HCT116 (cell line): ENCODE measurements around the gene OOSP2. TPM values are rescaled to one million over a fixed set of nuclear protein-coding genes. Genes with fewer than 3 reads are reported as not detected.
"Not testable (repeated sequence)": the region's sequence is repeated elsewhere in the genome, so short reads cannot be mapped to it uniquely, and the experiment has no call there.

Source experiments
- ATAC-seq: fragments of 200-7000 bp; cut with Tn5 transposase; 2 replicates; pipeline ENCODE4 v1.9.1; 2020; ENCODE audit warnings: mild to moderate bottlenecking, moderate library complexity
- BruUV-seq: library from RNA; stranded (reverse); fragments of 400-500 nt; replicated peaks from 2 replicates; lab custom pipeline; 2021; lab: Mats Ljungman, UMichigan
- CTCF ChIA-PET: fragments of 300-600 bp; sonication (Branson Sonifier 250); formaldehyde crosslinking; loops from one replicate; lab custom pipeline; 2021; ENCODE audit warnings: antibody characterized with exemption; lab: Charles Lee
- POLR2A ChIA-PET: fragments of 300-600, 350-600 bp; sonication (Branson Sonifier 250); formaldehyde crosslinking; loops from one replicate; lab custom pipeline; 2021; ENCODE audit warnings: antibody characterized with exemption; lab: Charles Lee
- RAD21 ChIA-PET, 2 experiments: fragments of 300-600 bp; sonication (Branson Sonifier 250); formaldehyde crosslinking; loops; one replicate each; lab custom pipeline; 2023; ENCODE audit warnings: low total read pairs in 2 of 2; ENCODE audit not compliant: uncharacterized antibody in 2 of 2, unreplicated experiment in 2 of 2, low non-redundant PET in 1 of 2; lab: Charles Lee
- DNase-seq: peaks from one replicate; pipeline ENCODE4 v3.0.0-alpha.2; 2010; ENCODE audit warnings: low read depth, low spot score
- H2AFZ ChIP-seq: fragments of 200-600 bp; shearing (Covaris generic), sonication (generic); 2 replicates; pipeline ENCODE4 v1.6.1; 2017; ENCODE audit warnings: low read depth, mixed run types, mixed read lengths, antibody characterized with exemption, low read length; ENCODE audit not compliant: poor library complexity, severe bottlenecking
- H3K27ac ChIP-seq: 2 replicates; pipeline ENCODE4 v1.5.1; 2012; ENCODE audit warnings: low read depth, low read length
- H3K27me3 ChIP-seq: fragments of 200-600 bp; sonication (generic); 2 replicates; pipeline ENCODE4 v1.6.1; 2016; ENCODE audit warnings: mixed run types, low read length, mixed read lengths; ENCODE audit not compliant: insufficient read depth
- H3K36me3 ChIP-seq, 2 experiments: fragments of 200-500 bp in 1 of 2; fragments of 200-600 bp in 1 of 2; sonication (Bioruptor generic) in 1 of 2; sonication (generic) in 1 of 2; 2 replicates each; pipeline versions ENCODE4 v1.5.1 to v1.6.1; 2014 to 2016; ENCODE audit warnings: low read length in 2 of 2, inconsistent platforms in 1 of 2, mixed read lengths in 1 of 2, mixed run types in 1 of 2; ENCODE audit not compliant: insufficient read depth in 2 of 2, control insufficient read depth in 1 of 2
- H3K4me1 ChIP-seq, 2 experiments: fragments of 200-600 bp in 1 of 2; sonication (generic) in 1 of 2; 2 replicates each; pipeline versions ENCODE4 v1.5.1 to v1.6.1; 2012 to 2017; ENCODE audit warnings: low read length in 2 of 2, inconsistent platforms in 1 of 2, mild to moderate bottlenecking in 1 of 2, mixed read lengths in 1 of 2, mixed run types in 1 of 2, moderate library complexity in 1 of 2; ENCODE audit not compliant: insufficient read depth in 2 of 2, control insufficient read depth in 1 of 2
- H3K4me2 ChIP-seq: fragments of 200-600 bp; sonication (generic); 2 replicates; pipeline ENCODE4 v1.6.1; 2017; ENCODE audit warnings: mixed run types, low read length, mixed read lengths
- H3K4me3 ChIP-seq, 2 experiments: fragments of 200-600 bp in 1 of 2; sonication (generic) in 1 of 2; replicated peaks in 1 of 2; 2 replicates each; pipeline ENCODE4 v1.5.1; 2011 to 2016; ENCODE audit warnings: low read length in 2 of 2, control low read depth in 1 of 2, low read depth in 1 of 2, mild to moderate bottlenecking in 1 of 2, mixed read lengths in 1 of 2, mixed run types in 1 of 2
- H3K79me2 ChIP-seq: fragments of 200-600 bp; sonication (generic); 2 replicates; pipeline ENCODE4 v1.6.1; 2017; ENCODE audit warnings: mild to moderate bottlenecking, mixed run types, low read length, moderate library complexity, mixed read lengths; ENCODE audit not compliant: insufficient read depth
- H3K9ac ChIP-seq: fragments of 200-600 bp; sonication (generic); 2 replicates; pipeline ENCODE4 v1.6.1; 2016; ENCODE audit warnings: low read length, mixed read lengths
- H3K9me2 ChIP-seq: fragments of 200-600 bp; sonication (generic), shearing (Covaris generic); 2 replicates; pipeline ENCODE4 v1.6.1; 2017; ENCODE audit warnings: mixed run types, mild to moderate bottlenecking, moderate library complexity; ENCODE audit not compliant: insufficient read depth
- H3K9me3 ChIP-seq, 2 experiments: fragments of 200-500 bp in 1 of 2; fragments of 200-600 bp in 1 of 2; sonication (Bioruptor generic) in 1 of 2; sonication (generic) in 1 of 2; 2 replicates each; pipeline ENCODE4 v1.6.1; 2014 to 2017; ENCODE audit warnings: low read length in 2 of 2, mixed read lengths in 2 of 2, inconsistent platforms in 1 of 2, low read depth in 1 of 2, mild to moderate bottlenecking in 1 of 2, mixed run types in 1 of 2, moderate library complexity in 1 of 2; ENCODE audit not compliant: control insufficient read depth in 1 of 2, insufficient read depth in 1 of 2
- H4K20me1 ChIP-seq: fragments of 200-600 bp; sonication (generic), shearing (Covaris generic); 2 replicates; pipeline ENCODE4 v1.6.1; 2017; ENCODE audit warnings: mixed run types, mild to moderate bottlenecking, moderate library complexity; ENCODE audit not compliant: insufficient read depth
- CEBPB ChIP-seq: IDR thresholded peaks from 2 replicates; pipeline ENCODE4 v1.6.1; 2012; ENCODE audit warnings: low read depth
- EGR1 ChIP-seq: IDR thresholded peaks from 2 replicates; pipeline ENCODE4 v1.6.1; 2012; ENCODE audit warnings: low read depth
- ELF1 ChIP-seq: IDR thresholded peaks from 2 replicates; pipeline ENCODE4 v1.6.1; 2012; ENCODE audit warnings: low read depth, borderline replicate concordance
- EZH2 ChIP-seq: fragments of 200-600 bp; sonication (generic); IDR thresholded peaks from 2 replicates; pipeline ENCODE4 v1.6.1; 2017; ENCODE audit warnings: antibody characterized with exemption, mixed run types
- JUND ChIP-seq: IDR thresholded peaks from 2 replicates; pipeline ENCODE4 v1.6.1; 2012
- POLR2AphosphoS5 ChIP-seq: IDR thresholded peaks from 2 replicates; pipeline ENCODE4 v1.6.1; 2011; ENCODE audit warnings: mild to moderate bottlenecking, low read depth, low read length, moderate library complexity
- SIN3A ChIP-seq: IDR thresholded peaks from 2 replicates; pipeline ENCODE4 v1.6.1; 2012; ENCODE audit warnings: low read depth
- SP1 ChIP-seq: IDR thresholded peaks from 2 replicates; pipeline ENCODE4 v1.6.1; 2012; ENCODE audit warnings: low read depth
- SRF ChIP-seq: IDR thresholded peaks from 2 replicates; pipeline ENCODE4 v1.6.1; 2012; ENCODE audit warnings: low read depth
- YY1 ChIP-seq: IDR thresholded peaks from 2 replicates; pipeline ENCODE4 v1.6.1; 2011; ENCODE audit warnings: low read length, low read depth, moderate library complexity, mild to moderate bottlenecking; ENCODE audit not compliant: insufficient replicate concordance; ENCODE audit errors: extremely low read depth
- ZFX ChIP-seq: fragments of 450-650 bp; IDR thresholded peaks from 2 replicates; pipeline ENCODE4 v1.6.1; 2017
- ZNF274 ChIP-seq: fragments of 200-500 bp; sonication (Bioruptor generic); IDR thresholded peaks from 2 replicates; pipeline ENCODE4 v1.6.1; 2014; ENCODE audit warnings: mild to moderate bottlenecking, low read depth, low read length, inconsistent platforms
- intact Hi-C: fragments of 100-400 bp; cut with micrococcal nuclease; formaldehyde crosslinking; loops from 2 replicates; pipeline ENCODE4 v1.10.0; 2022
- total RNA-seq: library from RNA; stranded (reverse); gene quantifications from one replicate; pipeline ENCODE4 v1.2.1, GENCODE V29; 2021; ENCODE audit not compliant: unreplicated experiment
- TF ChIP-seq, protein P1 (sequence below): IDR thresholded peaks from 2 replicates; pipeline ENCODE4 v1.6.1; 2012
- TF ChIP-seq, protein P2 (sequence below), 3 experiments: fragments of 200-600 bp in 1 of 3; sonication (generic) in 1 of 3; IDR thresholded peaks in 2 of 3; conservative IDR thresholded peaks in 1 of 3; 2 replicates each; pipeline ENCODE4 v1.5.1; 2012 to 2017; ENCODE audit warnings: low read depth in 2 of 3, low read length in 2 of 3, antibody characterized with exemption in 1 of 3, borderline replicate concordance in 1 of 3, control low read depth in 1 of 3, mild to moderate bottlenecking in 1 of 3, mixed read lengths in 1 of 3, mixed run types in 1 of 3, moderate library complexity in 1 of 3; ENCODE audit not compliant: insufficient read depth in 1 of 3
- TF ChIP-seq, protein P3 (sequence below): IDR thresholded peaks from 2 replicates; pipeline ENCODE4 v1.6.1; 2012

OOSP2 gene
- total RNA-seq, 1 experiment from 2014 or later = not detected

DNA sequence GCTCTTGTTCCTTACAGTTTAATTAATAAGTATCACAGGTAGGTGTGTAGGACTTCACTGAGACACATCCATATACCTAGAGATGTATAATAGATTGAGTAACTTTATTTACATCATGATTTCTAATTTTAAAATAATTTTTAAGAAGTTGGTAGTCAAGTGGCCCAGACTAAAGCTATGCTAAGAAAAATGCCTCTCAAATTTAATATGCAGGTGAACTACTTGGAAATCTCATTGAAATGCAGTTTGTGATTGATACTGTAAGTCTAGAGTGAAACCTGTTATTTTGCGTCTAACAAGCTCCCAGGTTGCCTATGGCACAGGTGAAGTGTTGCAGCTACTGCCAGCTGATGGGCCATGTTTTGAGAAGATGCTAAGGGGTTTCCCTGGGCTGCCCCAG is 23.3 kb upstream of the OOSP2 start, which contains the start of gene OOSP4B:
Gene OOSP4B, plus strand, starts transcription at position 301 of the 400 bp plus-strand sequence.
- no peak within 1 kb of the TSS for H3K4me3 ChIP-seq
- no peak for DNase-seq
- BruUV-seq = no TSS peak
- H2AFZ ChIP-seq = no peak within 1 kb of the TSS
- H3K9ac ChIP-seq = no peak within 1 kb of the TSS
- ChIA-PET POLR2A (no interaction called here), RAD21 (no interaction called here), CTCF (no interaction called here)
- H3K4me1 ChIP-seq = no peaks in the 10 kb centered on the region
- no peaks in the 10 kb centered on the region for H3K79me2 ChIP-seq
- no peak within 1 kb of the TSS for H3K27ac ChIP-seq
- no peaks in the 10 kb centered on the region for H3K27me3 ChIP-seq
- TF ChIP-seq JUND (no peak), CEBPB (no peak), SP1 (no peak), POLR2AphosphoS5 (no peak), ZFX (no peak)
- no peaks in the 10 kb centered on the region for H3K9me2 ChIP-seq
- H3K4me2 ChIP-seq = no peak within 1 kb of the TSS
- H3K9me3 ChIP-seq = no peaks in the 10 kb centered on the region
- no peaks in the 10 kb centered on the region for H3K36me3 ChIP-seq
- H4K20me1 ChIP-seq = no peaks in the 10 kb centered on the region
- intact Hi-C loops = no loop called here
- ATAC-seq = no peak

DNA sequence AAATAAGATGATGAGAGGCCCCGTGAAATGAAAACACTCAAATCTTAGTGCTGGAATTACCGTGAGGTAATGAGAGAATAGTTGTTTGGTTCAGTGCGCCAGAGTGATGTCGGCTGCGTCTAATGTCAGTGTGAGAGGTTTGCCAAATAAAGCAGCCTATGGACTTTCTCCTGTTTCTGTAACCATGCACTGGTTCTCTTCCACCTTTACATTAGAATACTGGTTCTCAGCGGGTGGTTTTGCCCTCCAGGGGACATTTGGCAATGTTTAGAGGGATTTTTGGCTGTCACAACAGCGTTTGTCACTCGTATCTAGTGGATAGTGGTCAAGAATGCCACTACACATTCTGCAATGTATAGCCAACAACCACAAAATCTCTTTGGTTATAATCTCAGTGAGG is 22.2 kb upstream of the OOSP2 start:
- H3K27me3 ChIP-seq = no peaks in the 10 kb centered on the region
- no peaks in the 10 kb centered on the region for H3K36me3 ChIP-seq
- POLR2A ChIA-PET = no interaction called here
- H3K4me1 ChIP-seq = no peaks in the 10 kb centered on the region
- intact Hi-C loops = no loop called here
- BruUV-seq = no TSS peak
- H3K9me2 ChIP-seq = no peaks in the 10 kb centered on the region
- ATAC-seq (no peak), DNase-seq (no peak)
- TF ChIP-seq EGR1 (no peak), SP1 (no peak), POLR2AphosphoS5 (no peak), SIN3A (no peak), EZH2 (no peak), ZNF274 (no peak), ELF1 (no peak), YY1 (no peak), SRF (no peak), ZFX (no peak)
- TF ChIP-seq, protein P1, sequence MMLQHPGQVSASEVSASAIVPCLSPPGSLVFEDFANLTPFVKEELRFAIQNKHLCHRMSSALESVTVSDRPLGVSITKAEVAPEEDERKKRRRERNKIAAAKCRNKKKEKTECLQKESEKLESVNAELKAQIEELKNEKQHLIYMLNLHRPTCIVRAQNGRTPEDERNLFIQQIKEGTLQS = no peak
- TF ChIP-seq, protein P2, sequence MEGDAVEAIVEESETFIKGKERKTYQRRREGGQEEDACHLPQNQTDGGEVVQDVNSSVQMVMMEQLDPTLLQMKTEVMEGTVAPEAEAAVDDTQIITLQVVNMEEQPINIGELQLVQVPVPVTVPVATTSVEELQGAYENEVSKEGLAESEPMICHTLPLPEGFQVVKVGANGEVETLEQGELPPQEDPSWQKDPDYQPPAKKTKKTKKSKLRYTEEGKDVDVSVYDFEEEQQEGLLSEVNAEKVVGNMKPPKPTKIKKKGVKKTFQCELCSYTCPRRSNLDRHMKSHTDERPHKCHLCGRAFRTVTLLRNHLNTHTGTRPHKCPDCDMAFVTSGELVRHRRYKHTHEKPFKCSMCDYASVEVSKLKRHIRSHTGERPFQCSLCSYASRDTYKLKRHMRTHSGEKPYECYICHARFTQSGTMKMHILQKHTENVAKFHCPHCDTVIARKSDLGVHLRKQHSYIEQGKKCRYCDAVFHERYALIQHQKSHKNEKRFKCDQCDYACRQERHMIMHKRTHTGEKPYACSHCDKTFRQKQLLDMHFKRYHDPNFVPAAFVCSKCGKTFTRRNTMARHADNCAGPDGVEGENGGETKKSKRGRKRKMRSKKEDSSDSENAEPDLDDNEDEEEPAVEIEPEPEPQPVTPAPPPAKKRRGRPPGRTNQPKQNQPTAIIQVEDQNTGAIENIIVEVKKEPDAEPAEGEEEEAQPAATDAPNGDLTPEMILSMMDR (IDR thresholded peaks at IDR 0.05 in 2 of 3, conservative IDR thresholded peaks at IDR 0.05 in 1 of 3; ENCODE audit: borderline replicate concordance in 1 of 3, insufficient read depth in 1 of 3, low read depth in 2 of 3, low read length in 2 of 3) = no peak
- TF ChIP-seq, protein P3, sequence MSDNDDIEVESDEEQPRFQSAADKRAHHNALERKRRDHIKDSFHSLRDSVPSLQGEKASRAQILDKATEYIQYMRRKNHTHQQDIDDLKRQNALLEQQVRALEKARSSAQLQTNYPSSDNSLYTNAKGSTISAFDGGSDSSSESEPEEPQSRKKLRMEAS = no peak
- no peak overlapping the region for H3K4me2 ChIP-seq
- no peak overlapping the region for H2AFZ ChIP-seq
- RAD21 ChIA-PET = no interaction called here
- CTCF ChIA-PET = no interaction called here
- H3K27ac ChIP-seq = no peak overlapping the region
- H3K9me3 ChIP-seq = no peaks in the 10 kb centered on the region
- H4K20me1 ChIP-seq = no peaks in the 10 kb centered on the region
- no peak overlapping the region for H3K4me3 ChIP-seq
- H3K9ac ChIP-seq = no peak overlapping the region
- H3K79me2 ChIP-seq = no peaks in the 10 kb centered on the region

DNA sequence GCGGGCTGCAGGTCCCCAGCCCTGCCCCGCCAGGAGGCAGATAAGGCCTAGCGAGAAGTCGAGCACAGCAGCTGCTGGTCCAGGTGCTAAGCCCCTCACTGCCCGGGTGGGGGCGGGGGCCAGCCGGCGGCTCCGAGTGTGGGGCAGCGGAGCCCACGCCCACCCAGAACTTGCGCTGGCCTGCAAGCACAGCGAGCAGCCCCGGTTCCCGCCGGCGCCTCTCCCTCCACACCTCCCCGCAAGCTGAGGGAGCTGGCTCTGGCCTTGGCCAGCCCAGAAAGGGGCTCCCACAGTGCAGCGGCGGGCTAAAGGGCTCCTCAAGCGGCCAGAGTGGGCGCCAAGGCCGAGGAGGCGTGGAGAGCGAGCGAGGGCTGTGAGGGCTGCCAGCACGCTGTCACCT is 19.8 kb upstream of the OOSP2 start:
- CTCF ChIA-PET, H3K79me2 ChIP-seq, H3K9ac ChIP-seq, ATAC-seq, H3K27ac ChIP-seq, DNase-seq, POLR2A ChIA-PET, H3K4me1 ChIP-seq, RAD21 ChIA-PET, H3K4me3 ChIP-seq, H4K20me1 ChIP-seq, H3K9me2 ChIP-seq, intact Hi-C loops, H3K36me3 ChIP-seq, H3K27me3 ChIP-seq, H3K4me2 ChIP-seq, H2AFZ ChIP-seq, BruUV-seq, H3K9me3 ChIP-seq: not testable (repeated sequence)
